Right lobe of liver (tissue), 6 donors: ENCODE measurements around the gene R3HDM2. TPM values are rescaled to one million over a fixed set of nuclear protein-coding genes. Genes with fewer than 3 reads are reported as not detected.
A peak's percentile ranks its signal among the peaks of the same experiment; 100 is the strongest.

Experiments
- ATAC-seq, 4 donors: fragments of 200-7000 bp; cut with Tn5 transposase; one replicate each; pipeline ENCODE4 v1.9.1; 2020; ENCODE audit warnings: mild to moderate bottlenecking in 4 of 4, moderate library complexity in 4 of 4
- DNase-seq, 3 donors: peaks; one replicate each; pipeline ENCODE4 v3.0.0-alpha.2; 2020
- H3K27ac ChIP-seq, 3 donors: fragments of 200-600 bp; one replicate each; pipeline ENCODE4 v1.8.0; 2022
- H3K27me3 ChIP-seq, 2 donors: fragments of 200-600 bp; one replicate each; pipeline ENCODE4 v1.8.0; 2022
- H3K36me3 ChIP-seq, 4 donors: fragments of 200-600 bp; sonication (generic) in 1 of 4; one replicate each; pipeline versions ENCODE4 v1.5.1 to v1.8.0; 2017 to 2022; ENCODE audit warnings: control low read depth in 1 of 4
- H3K4me1 ChIP-seq, 4 donors: fragments of 200-600 bp; sonication (generic) in 1 of 4; one replicate each; pipeline versions ENCODE4 v1.5.1 to v1.8.0; 2017 to 2022; ENCODE audit warnings: control low read depth in 1 of 4
- H3K4me3 ChIP-seq, 3 donors: fragments of 200-600 bp; one replicate each; pipeline ENCODE4 v1.8.0; 2022
- H3K9me3 ChIP-seq, 4 donors: fragments of 200-600 bp; sonication (generic) in 1 of 4; one replicate each; pipeline versions ENCODE4 v1.5.1 to v1.8.0; 2017 to 2022; ENCODE audit warnings: control low read depth in 1 of 4
- CTCF ChIP-seq, 4 donors: fragments of 200-600 bp in 3 of 4; fragments of 450-650 bp in 1 of 4; IDR thresholded peaks; one replicate each; pipeline versions ENCODE4 v1.5.1 to v1.8.0; 2016 to 2022; ENCODE audit warnings: antibody characterized with exemption in 4 of 4, mild to moderate bottlenecking in 2 of 4
- POLR2A ChIP-seq: fragments of 450-650 bp; IDR thresholded peaks from one replicate; pipeline ENCODE4 v1.6.1; 2017; ENCODE audit warnings: antibody characterized with exemption, mild to moderate bottlenecking
- WGBS: methylation state at CpG from one replicate; pipeline ENCODE4 v1.1.6; 2018; ENCODE audit warnings: low coverage, low lambda C conversion rate; ENCODE audit not compliant: insufficient coverage; ENCODE audit errors: missing lambda C conversion rate; 5-methylcytosine and 5-hydroxymethylcytosine counted together
- intact Hi-C, 2 donors: fragments of 100-400 bp; cut with DNase I; formaldehyde crosslinking; loops; one replicate each; pipeline versions ENCODE4 v1.11.2 to v1.14.1; 2022
- total RNA-seq, 6 experiments: library from RNA; depleted of rRNA in 2 of 6; stranded (reverse); fragments of >200 nt in 2 of 6; fragmentation: NEBNext Ultra II Directional in 3 of 6; extraction: Animal tissue kit (Norgen Biotek cat#: 25700) in 3 of 6; gene quantifications; one replicate each; pipeline versions ENCODE4 v1.1.0 to v1.2.4, GENCODE V29; 2016 to 2023
- donor health status: DM: no; HTN: yes; CAD: no.
- donor health status: DM: no; HTN: no; CAD: no.
- donor health status: DM: no; HTN: no; CAD: no.
- donor health status: DM: no; HTN: yes; CAD: no.
- donor health status: DM: no; HTN: yes; CAD: no.

Gene R3HDM2
- total RNA-seq, 6 experiments from 2014 or later, result 25.3 to 48.0 (median 35.9) TPM

GRCh38 chr12:57235728-57236131 lies 195.1 kb downstream of the R3HDM2 start:
- WGBS, result 64% methylated on average over 3 of the region's 8 CpGs
- peaks cover 0 to 63% (median 20%) of the 10 kb centered on the region in 4 donors for H3K4me1 ChIP-seq
- H3K27me3 ChIP-seq, result no peaks in the 10 kb centered on the region
- H3K4me3 ChIP-seq, result peak overlapping the region in 1 of 3 donors; percentile 3
- no peaks in the 10 kb centered on the region for H3K9me3 ChIP-seq
- no peak for ATAC-seq
- H3K36me3 ChIP-seq, result peaks cover 0 to 31% (median 15%) of the 10 kb centered on the region in 4 donors
- intact Hi-C loops, result no loop called here
- peak in 1 of 3 donors; percentile 14 for DNase-seq
- TF ChIP-seq CTCF (IDR thresholded peaks at IDR 0.05) (no peak), POLR2A (peak; percentile 3)
- peak overlapping the region in 1 of 3 donors; percentile 77 for H3K27ac ChIP-seq

- WGBS, result 33% methylated on average over 4 of the region's 26 CpGs
- TF ChIP-seq CTCF (IDR thresholded peaks at IDR 0.05), result peak; percentile 5 to 33 (median 18)
- peak; percentile 58 for TF ChIP-seq POLR2A
- H3K27me3 ChIP-seq, result no peaks in the 10 kb centered on the region
- peak overlapping the region; percentile 15 to 77 (median 33) for H3K27ac ChIP-seq
- peak; percentile 61 to 66 (median 64) for ATAC-seq
- H3K4me1 ChIP-seq, result peaks cover 0 to 62% (median 18%) of the 10 kb centered on the region in 4 donors
- H3K36me3 ChIP-seq, result peaks cover 0 to 31% (median 15%) of the 10 kb centered on the region in 4 donors
- peak; percentile 89 to 96 (median 92) for DNase-seq
- no peaks in the 10 kb centered on the region for H3K9me3 ChIP-seq
- intact Hi-C loops, result no loop called here
- H3K4me3 ChIP-seq, result peak overlapping the region in 1 of 3 donors; percentile 3
Measured at GRCh38 chr12:57235017-57235727, 195.7 kb downstream of the R3HDM2 start.

- peak overlapping the region; percentile 15 to 77 (median 33) for H3K27ac ChIP-seq
- DNase-seq (no peak), ATAC-seq (no peak)
- H3K36me3 ChIP-seq, result peaks cover 0 to 31% (median 15%) of the 10 kb centered on the region in 4 donors
- peaks cover 0 to 58% (median 18%) of the 10 kb centered on the region in 4 donors for H3K4me1 ChIP-seq
- intact Hi-C loops, result no loop called here
- TF ChIP-seq CTCF (IDR thresholded peaks at IDR 0.05), result no peak
- no peak for TF ChIP-seq POLR2A
- H3K4me3 ChIP-seq, result no peak overlapping the region
- H3K27me3 ChIP-seq, result no peaks in the 10 kb centered on the region
- no peaks in the 10 kb centered on the region for H3K9me3 ChIP-seq
- WGBS, result 42% methylated on average over 7 of the region's 10 CpGs
Measured at GRCh38 chr12:57234571-57235016, 196.2 kb downstream of the R3HDM2 start.

DNA sequence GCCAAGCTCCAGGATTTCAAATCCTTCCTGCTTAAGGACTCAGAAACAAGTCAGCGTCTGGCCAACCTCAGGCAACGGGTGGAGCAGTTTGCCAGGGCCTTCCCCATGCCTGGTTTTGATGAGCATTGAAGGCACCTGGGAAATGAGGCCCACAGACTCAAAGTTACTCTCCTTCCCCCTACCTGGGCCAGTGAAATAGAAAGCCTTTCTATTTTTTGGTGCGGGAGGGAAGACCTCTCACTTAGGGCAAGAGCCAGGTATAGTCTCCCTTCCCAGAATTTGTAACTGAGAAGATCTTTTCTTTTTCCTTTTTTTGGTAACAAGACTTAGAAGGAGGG lies 196.6 kb downstream of the R3HDM2 start:
- H3K4me1 ChIP-seq, result peaks cover 0 to 58% (median 18%) of the 10 kb centered on the region in 4 donors
- no peak for DNase-seq
- H3K36me3 ChIP-seq, result peaks cover 0 to 31% (median 15%) of the 10 kb centered on the region in 4 donors
- peak overlapping the region in 2 of 3 donors; percentile 33 to 77 for H3K27ac ChIP-seq
- WGBS, result 59% methylated on average over 3 of the region's 3 CpGs
- H3K4me3 ChIP-seq, result no peak overlapping the region
- intact Hi-C loops, result no loop called here
- H3K27me3 ChIP-seq, result no peaks in the 10 kb centered on the region
- H3K9me3 ChIP-seq, result no peaks in the 10 kb centered on the region
- ATAC-seq, result no peak
- TF ChIP-seq CTCF (IDR thresholded peaks at IDR 0.05), result no peak
- TF ChIP-seq POLR2A, result no peak
